Stimulated activated CD8-positive, alpha-beta memory T cell treated with anti-CD3 and anti-CD28 coated beads, Interleukin-4, amount 100 ng/mL, for 4 hours (primary cell): ENCODE data around the gene SLC49A3.
"Not testable (repeated sequence)": the region's sequence is repeated elsewhere in the genome, so short reads cannot be mapped to it uniquely, and the experiment has no call there.

Experiments
- DNase-seq, 2 donors: peaks; one replicate each; pipeline ENCODE4 v3.0.0-alpha.2; 2020; ENCODE audit warnings: low read depth in 2 of 2, low spot score in 1 of 2

SLC49A3 gene

GRCh38 chr4:654871-655463, 34.0 kb downstream of the SLC49A3 start:
- no peak for DNase-seq

DNA sequence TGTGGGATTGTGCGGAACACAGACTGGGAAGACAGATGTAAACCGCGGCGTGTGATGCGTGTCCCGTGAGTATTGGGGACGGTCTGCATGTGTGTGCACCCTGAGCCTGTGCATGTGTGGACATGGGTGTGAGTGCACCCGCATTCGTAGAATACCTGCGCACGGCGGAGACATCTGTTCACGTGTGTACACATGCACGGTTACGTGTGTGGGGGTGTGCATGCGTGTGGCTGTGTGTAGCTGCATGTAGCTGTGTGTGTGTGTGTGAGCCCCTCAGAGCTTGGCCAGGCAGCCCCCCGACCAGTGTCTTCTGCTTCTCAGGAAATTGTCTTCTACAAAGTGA, 34.5 kb downstream of the SLC49A3 start:
- DNase-seq: no peak

DNA sequence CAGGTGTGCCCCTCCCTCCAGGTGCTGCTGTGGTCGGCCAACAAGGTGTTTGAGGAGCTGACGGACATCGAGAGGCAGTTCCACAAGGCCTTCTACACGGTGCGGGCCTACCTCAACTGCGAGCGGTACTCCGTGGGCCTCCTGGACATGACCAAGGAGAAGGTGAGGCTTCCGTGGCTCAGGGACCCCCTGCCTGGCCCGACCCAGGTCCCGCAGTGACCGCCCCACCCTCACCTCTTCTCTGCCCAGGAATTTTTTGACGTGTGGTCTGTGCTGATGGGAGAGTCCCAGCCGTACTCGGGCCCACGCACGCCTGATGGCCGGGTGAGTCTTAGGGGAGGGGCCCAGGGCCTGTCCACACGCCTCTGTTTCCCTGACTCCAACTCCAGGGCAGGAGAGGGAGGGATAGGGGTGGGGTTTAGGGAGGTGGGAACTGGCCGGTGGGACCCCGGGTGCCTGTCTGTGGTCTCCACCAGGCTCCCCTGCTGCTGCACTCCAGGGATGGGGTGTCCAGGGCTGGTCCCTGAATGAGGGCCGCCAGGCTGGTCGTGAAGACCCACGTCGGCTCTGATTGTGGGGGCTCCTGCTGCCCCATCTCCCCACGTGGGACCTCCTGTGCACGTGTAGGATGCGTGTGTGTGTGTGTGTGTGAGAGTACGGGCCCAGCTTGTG, 35.0 kb downstream of the SLC49A3 start:
- no peak for DNase-seq

- DNase-seq: no peak
Measured at GRCh38 chr4:653080-653821, 35.7 kb downstream of the SLC49A3 start.

DNA sequence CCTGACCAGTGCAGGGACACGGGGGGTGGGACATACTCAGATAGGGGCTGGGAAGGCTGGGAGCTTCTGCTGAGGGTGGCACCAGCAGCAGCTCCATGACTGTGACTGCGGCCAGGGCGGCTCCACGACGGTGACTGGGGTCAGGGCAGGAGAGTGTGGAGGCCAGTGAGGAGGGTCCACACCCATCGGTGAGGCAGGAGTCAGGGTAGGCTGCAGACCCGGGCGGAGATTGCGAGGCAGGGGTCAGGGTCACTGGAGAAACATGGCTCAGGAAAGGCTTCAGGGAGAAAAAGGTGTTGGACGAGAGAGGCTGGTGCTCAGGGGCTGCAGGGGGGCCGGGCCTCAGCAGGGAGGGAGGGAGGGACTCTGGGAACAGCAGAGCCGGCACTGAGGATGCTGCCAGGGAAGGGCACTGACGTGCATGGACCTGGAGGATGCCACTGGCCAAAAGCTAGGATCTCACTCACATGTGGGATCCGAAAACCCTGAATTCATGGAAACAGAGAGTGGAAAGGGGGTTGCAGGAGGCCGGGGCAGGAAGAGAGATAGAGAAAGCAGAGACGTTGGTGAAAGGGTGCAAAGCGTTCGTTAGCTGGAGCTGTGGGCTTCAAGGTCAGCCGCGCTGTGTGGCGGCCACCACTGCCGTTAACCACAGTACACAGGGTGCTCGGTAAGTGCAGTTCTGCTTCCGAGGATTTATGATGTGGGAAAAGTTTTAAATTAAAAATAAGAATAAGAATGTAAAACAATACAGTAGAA, 36.9 kb downstream of the SLC49A3 start:
- DNase-seq: no peak

- DNase-seq: no peak
Measured at GRCh38 chr4:650951-651883, 37.7 kb downstream of the SLC49A3 start.

DNA sequence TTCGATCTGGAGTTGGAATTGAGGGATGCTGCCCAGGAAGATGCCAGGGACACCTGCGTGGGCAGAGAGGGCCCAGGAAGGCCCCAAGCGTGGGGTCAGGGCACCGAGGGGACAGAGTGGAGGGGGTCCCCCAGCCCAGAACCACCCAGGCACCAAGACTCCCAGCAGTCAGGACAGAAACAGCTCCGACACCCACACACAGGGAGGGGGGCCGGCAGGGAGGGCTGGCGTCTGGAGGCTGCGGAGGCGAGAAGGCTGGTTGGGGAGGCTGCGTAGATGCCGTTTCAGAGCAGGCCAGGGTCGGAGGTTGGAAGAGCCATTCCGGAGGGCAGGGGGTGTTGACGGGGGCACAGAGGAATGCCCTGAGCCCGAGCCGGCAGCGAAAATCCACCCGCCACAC, 38.5 kb downstream of the SLC49A3 start:
- no peak for DNase-seq

GRCh38 chr4:649751-650310, 39.1 kb downstream of the SLC49A3 start:
- DNase-seq: no peak

GRCh38 chr4:649293-649625, 39.7 kb downstream of the SLC49A3 start:
- no peak for DNase-seq

- DNase-seq: no peak
Measured at GRCh38 chr4:648579-649292, 40.2 kb downstream of the SLC49A3 start.

GRCh38 chr4:647481-647880, 41.5 kb downstream of the SLC49A3 start:
- DNase-seq: no peak

DNA sequence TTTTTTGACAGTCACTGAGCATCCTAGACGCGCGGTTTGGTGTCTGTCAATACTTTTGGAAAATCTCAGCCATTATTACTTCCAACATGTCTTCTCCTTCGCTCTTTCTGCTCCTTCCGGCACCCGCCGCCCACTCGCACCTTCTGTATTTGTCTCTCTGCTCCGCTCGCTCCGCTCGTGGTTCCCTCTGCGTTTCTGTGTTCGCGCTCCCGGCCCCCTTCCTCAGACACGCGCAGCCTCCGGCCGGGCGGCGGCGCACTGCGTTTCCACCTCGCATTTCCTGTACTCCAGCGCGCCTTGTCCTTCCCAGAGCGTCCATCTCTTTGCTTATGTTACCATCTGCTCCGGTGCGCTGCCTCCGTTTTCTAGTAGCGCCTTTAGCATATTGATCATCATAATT, 42.5 kb downstream of the SLC49A3 start:
- DNase-seq: no peak

- DNase-seq: not testable (repeated sequence)
Measured at GRCh38 chr4:642366-642765, 46.6 kb downstream of the SLC49A3 start.

GRCh38 chr4:637536-638280, 51.2 kb downstream of the SLC49A3 start:
- no peak for DNase-seq

DNA sequence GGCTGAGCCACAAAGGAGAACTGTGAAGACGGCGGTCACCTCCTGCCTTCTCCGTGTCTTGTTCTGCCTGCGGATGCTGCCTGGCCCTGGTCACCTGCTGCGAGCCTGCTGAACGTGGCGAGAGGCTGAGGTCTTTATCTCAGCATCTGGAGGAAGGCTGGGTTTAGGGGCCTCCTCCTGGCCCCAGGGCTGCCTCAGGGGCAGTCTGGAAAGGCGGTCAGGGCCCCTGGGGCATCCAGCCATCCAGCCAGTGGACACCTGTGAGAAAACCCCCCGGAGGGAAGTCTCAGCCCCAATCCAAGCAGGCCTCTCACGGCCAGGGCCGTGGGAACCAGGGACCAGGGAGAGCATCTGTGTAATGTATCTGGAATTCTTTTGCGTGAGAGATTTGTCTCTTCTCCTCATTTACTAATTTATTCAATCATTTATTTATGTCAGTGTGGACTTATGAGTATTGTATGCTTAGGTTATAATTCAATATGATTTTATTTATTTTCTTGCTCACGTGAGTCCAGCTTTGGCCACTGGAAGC, 52.3 kb downstream of the SLC49A3 start:
- no peak for DNase-seq

GRCh38 chr4:635851-636627, 52.9 kb downstream of the SLC49A3 start:
- no peak for DNase-seq

DNA sequence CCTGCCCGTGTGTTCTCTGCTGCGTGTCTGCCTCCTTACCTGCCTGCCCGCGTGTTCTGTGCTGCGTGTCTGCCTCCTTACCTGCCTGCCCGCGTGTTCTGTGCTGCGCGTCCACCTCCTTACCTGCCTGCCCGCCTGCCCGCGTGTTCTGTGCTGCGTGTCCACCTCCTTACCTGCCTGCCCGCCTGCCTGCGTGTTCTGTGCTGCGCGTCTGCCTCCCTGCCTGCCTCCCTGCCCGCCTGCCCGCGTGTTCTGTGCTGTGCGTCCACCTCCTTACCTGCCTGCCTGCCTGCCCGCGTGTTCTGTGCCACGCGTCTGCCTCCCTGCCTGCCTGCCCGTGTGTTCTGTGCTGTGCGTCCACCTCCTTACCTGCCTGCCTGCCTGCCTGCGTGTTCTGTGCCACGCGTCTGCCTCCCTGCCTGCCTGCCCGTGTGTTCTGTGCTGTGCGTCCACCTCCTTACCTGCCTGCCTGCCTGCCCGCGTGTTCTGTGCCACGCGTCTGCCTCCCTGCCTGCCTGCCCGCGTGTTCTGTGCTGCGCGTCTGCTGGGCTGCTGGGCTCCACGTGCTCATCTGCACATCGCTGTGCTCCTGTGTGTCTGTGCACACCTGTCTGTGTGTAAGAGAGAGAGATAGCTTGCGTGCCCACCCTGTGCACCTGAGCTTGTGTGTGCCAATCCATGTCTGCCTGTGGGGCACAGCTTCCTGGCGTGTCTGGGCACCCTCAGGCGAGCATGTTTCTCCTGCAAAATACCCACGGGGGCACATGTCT, 53.7 kb downstream of the SLC49A3 start:
- not testable (repeated sequence) for DNase-seq
